ENCODE results near the gene KRT6C. TPM values are rescaled to one million over a fixed set of nuclear protein-coding genes. Genes with fewer than 3 reads are reported as not detected.
"Not testable (repeated sequence)": the region's sequence is repeated elsewhere in the genome, so short reads cannot be mapped to it uniquely, and the experiment has no call there.

Gene KRT6C
- total RNA-seq, 2 experiments from 2014 or later, result not detected

- H3K36me3 Mint-ChIP-seq (ENCODE audit: low read depth), result no peaks in the 10 kb centered on the region
- peaks cover 3% of the 10 kb centered on the region for H3K9me3 Mint-ChIP-seq
- no peaks in the 10 kb centered on the region for H3K4me1 Mint-ChIP-seq
- ChIA-PET CTCF (no interaction called here), POLR2A (no interaction called here)
- H3K4me3 Mint-ChIP-seq, result no peak overlapping the region
- DNase-seq, result peak; percentile 8
- peaks cover 7% of the 10 kb centered on the region for H3K27me3 Mint-ChIP-seq
- no peak overlapping the region for H3K27ac Mint-ChIP-seq
Measured at GRCh38 chr12:52514471-52515318, 41.1 kb upstream of the KRT6C start.

- H3K4me3 Mint-ChIP-seq, result no peak overlapping the region
- peaks cover 3% of the 10 kb centered on the region for H3K9me3 Mint-ChIP-seq
- H3K27ac Mint-ChIP-seq, result no peak overlapping the region
- H3K4me1 Mint-ChIP-seq, result no peaks in the 10 kb centered on the region
- peaks cover 12% of the 10 kb centered on the region for H3K27me3 Mint-ChIP-seq
- no peak for DNase-seq
- CTCF ChIA-PET, result no interaction called here
- H3K36me3 Mint-ChIP-seq (ENCODE audit: low read depth), result no peaks in the 10 kb centered on the region
- POLR2A ChIA-PET, result no interaction called here
Measured at GRCh38 chr12:52513736-52514135, 40.1 kb upstream of the KRT6C start.

- peaks cover 3% of the 10 kb centered on the region for H3K9me3 Mint-ChIP-seq
- no peak overlapping the region for H3K27ac Mint-ChIP-seq
- no peak for DNase-seq
- H3K4me3 Mint-ChIP-seq, result no peak overlapping the region
- POLR2A ChIA-PET, result no interaction called here
- no peaks in the 10 kb centered on the region for H3K36me3 Mint-ChIP-seq (ENCODE audit: low read depth)
- H3K4me1 Mint-ChIP-seq, result no peaks in the 10 kb centered on the region
- CTCF ChIA-PET, result no interaction called here
- H3K27me3 Mint-ChIP-seq, result peaks cover 40% of the 10 kb centered on the region
Measured at GRCh38 chr12:52508211-52508610, 34.6 kb upstream of the KRT6C start.

- Mint-ChIP-seq H3K4me3 (no peak overlapping the region), H3K9me3 (peaks cover 3% of the 10 kb centered on the region), H3K27ac (no peak overlapping the region), H3K36me3 (ENCODE audit: low read depth) (no peaks in the 10 kb centered on the region), H3K4me1 (no peaks in the 10 kb centered on the region), H3K27me3 (peaks cover 44% of the 10 kb centered on the region)
- POLR2A ChIA-PET, result no interaction called here
- DNase-seq, result no peak
- CTCF ChIA-PET, result interaction anchor here (0.7 kb wide), 1 partner anchor 373 kb away, joined by 3 read pairs; no protein-coding TSS in a partner anchor
Measured at GRCh38 chr12:52506858-52507715, 33.5 kb upstream of the KRT6C start.

- ChIA-PET POLR2A (no interaction called here), CTCF (no interaction called here)
- H3K9me3 Mint-ChIP-seq, result no peaks in the 10 kb centered on the region
- DNase-seq, result no peak
- peaks cover 46% of the 10 kb centered on the region for H3K27me3 Mint-ChIP-seq
- no peak overlapping the region for H3K4me3 Mint-ChIP-seq
- H3K4me1 Mint-ChIP-seq, result no peaks in the 10 kb centered on the region
- no peaks in the 10 kb centered on the region for H3K36me3 Mint-ChIP-seq (ENCODE audit: low read depth)
- H3K27ac Mint-ChIP-seq, result no peak overlapping the region
Measured at GRCh38 chr12:52502877-52503276, 29.3 kb upstream of the KRT6C start.

- Mint-ChIP-seq H3K9me3 (no peaks in the 10 kb centered on the region), H3K27me3 (peaks cover 35% of the 10 kb centered on the region), H3K27ac (no peak overlapping the region), H3K4me3 (no peak overlapping the region), H3K4me1 (no peaks in the 10 kb centered on the region), H3K36me3 (ENCODE audit: low read depth) (no peaks in the 10 kb centered on the region)
- no peak for DNase-seq
- CTCF ChIA-PET, result interaction anchor here (1.6 kb wide), 1 partner anchor 128 kb away, joined by 3 read pairs; no protein-coding TSS in a partner anchor
- POLR2A ChIA-PET, result no interaction called here
Measured at GRCh38 chr12:52501490-52501889, 27.9 kb upstream of the KRT6C start.

- DNase-seq; POLR2A ChIA-PET; H3K4me1 Mint-ChIP-seq; H3K36me3 Mint-ChIP-seq (ENCODE audit: low read depth); H3K4me3 Mint-ChIP-seq; H3K27ac Mint-ChIP-seq; H3K9me3 Mint-ChIP-seq: not testable (repeated sequence)
- H3K27me3 Mint-ChIP-seq, result peaks cover 33% of the 10 kb centered on the region
- CTCF ChIA-PET, result interaction anchor here (1.6 kb wide), 1 partner anchor 127 kb away, joined by 3 read pairs; no protein-coding TSS in a partner anchor
Measured at GRCh38 chr12:52500574-52500973, 27.0 kb upstream of the KRT6C start.

- ChIA-PET CTCF (no interaction called here), POLR2A (no interaction called here)
- no peak overlapping the region for H3K27ac Mint-ChIP-seq
- DNase-seq, result no peak
- no peaks in the 10 kb centered on the region for H3K36me3 Mint-ChIP-seq (ENCODE audit: low read depth)
- H3K4me3 Mint-ChIP-seq, result no peak overlapping the region
- H3K9me3 Mint-ChIP-seq, result no peaks in the 10 kb centered on the region
- H3K27me3 Mint-ChIP-seq, result peaks cover 36% of the 10 kb centered on the region
- no peaks in the 10 kb centered on the region for H3K4me1 Mint-ChIP-seq
Measured at GRCh38 chr12:52499806-52500560, 26.4 kb upstream of the KRT6C start.

GRCh38 chr12:52498946-52499345 is 25.3 kb upstream of the KRT6C start:
- H3K9me3 Mint-ChIP-seq, result no peaks in the 10 kb centered on the region
- H3K36me3 Mint-ChIP-seq (ENCODE audit: low read depth), result no peaks in the 10 kb centered on the region
- peaks cover 39% of the 10 kb centered on the region for H3K27me3 Mint-ChIP-seq
- H3K4me1 Mint-ChIP-seq, result no peaks in the 10 kb centered on the region
- no peak overlapping the region for H3K27ac Mint-ChIP-seq
- DNase-seq, result no peak
- ChIA-PET POLR2A (no interaction called here), CTCF (no interaction called here)
- H3K4me3 Mint-ChIP-seq, result no peak overlapping the region

GRCh38 chr12:52497975-52498374 is 24.4 kb upstream of the KRT6C start:
- no peak for DNase-seq
- Mint-ChIP-seq H3K9me3 (no peaks in the 10 kb centered on the region), H3K27ac (no peak overlapping the region), H3K36me3 (ENCODE audit: low read depth) (no peaks in the 10 kb centered on the region), H3K4me1 (no peaks in the 10 kb centered on the region), H3K4me3 (no peak overlapping the region), H3K27me3 (peaks cover 40% of the 10 kb centered on the region)
- CTCF ChIA-PET, result no interaction called here
- POLR2A ChIA-PET, result no interaction called here

GRCh38 chr12:52496590-52497071 is 23.0 kb upstream of the KRT6C start:
- POLR2A ChIA-PET, result no interaction called here
- H3K27ac Mint-ChIP-seq, result no peak overlapping the region

GRCh38 chr12:52496054-52496453 is 22.4 kb upstream of the KRT6C start:
- Mint-ChIP-seq H3K9me3 (no peaks in the 10 kb centered on the region), H3K27ac (no peak overlapping the region), H3K4me1 (no peaks in the 10 kb centered on the region), H3K4me3 (no peak overlapping the region), H3K36me3 (ENCODE audit: low read depth) (no peaks in the 10 kb centered on the region), H3K27me3 (peaks cover 29% of the 10 kb centered on the region)
- ChIA-PET POLR2A (no interaction called here), CTCF (no interaction called here)
- no peak for DNase-seq

More at GRCh38 chr12:52496590-52497071, 23.0 kb upstream of the KRT6C start:
- Mint-ChIP-seq H3K36me3 (ENCODE audit: low read depth) (no peaks in the 10 kb centered on the region), H3K27me3 (peaks cover 30% of the 10 kb centered on the region), H3K9me3 (no peaks in the 10 kb centered on the region), H3K4me1 (no peaks in the 10 kb centered on the region), H3K4me3 (no peak overlapping the region)
- DNase-seq, result no peak
- CTCF ChIA-PET, result no interaction called here

GRCh38 chr12:52495389-52495788 is 21.8 kb upstream of the KRT6C start:
- Mint-ChIP-seq H3K27me3 (peaks cover 26% of the 10 kb centered on the region), H3K4me3 (no peak overlapping the region), H3K4me1 (no peaks in the 10 kb centered on the region), H3K9me3 (no peaks in the 10 kb centered on the region), H3K27ac (no peak overlapping the region), H3K36me3 (ENCODE audit: low read depth) (no peaks in the 10 kb centered on the region)
- no peak for DNase-seq
- ChIA-PET POLR2A (no interaction called here), CTCF (no interaction called here)
